GM12878 (cell line): ENCODE data around the gene ADGRL3. TPM values are rescaled to one million over a fixed set of nuclear protein-coding genes. Genes with fewer than 3 reads are reported as not detected.

Source experiments
- ATAC-seq: fragments of 200-7000 bp; cut with Tn5 transposase; 3 replicates; pipeline ENCODE4 v1.9.1; 2020; ENCODE audit warnings: mild to moderate bottlenecking, moderate library complexity
- BruUV-seq: library from RNA; stranded (reverse); fragments of 400-500 nt; replicated peaks from 2 replicates; lab custom pipeline; 2021; lab: Mats Ljungman, UMichigan
- CTCF ChIA-PET: fragments of 300-600 bp; sonication (Branson Sonifier 250); formaldehyde crosslinking; extraction: SDS; loops from one replicate; lab custom pipeline; 2021; ENCODE audit warnings: inconsistent platforms; lab: Yijun Ruan, JAX
- POLR2A ChIA-PET: fragments of 350-600 bp; formaldehyde crosslinking; extraction: SDS; loops from one replicate; lab custom pipeline; 2021; ENCODE audit warnings: inconsistent platforms; lab: Charles Lee
- RAD21 ChIA-PET: fragments of 300-600 bp; sonication (Branson Sonifier 250); formaldehyde crosslinking; loops from one replicate; lab custom pipeline; 2023; ENCODE audit warnings: antibody characterized with exemption; ENCODE audit not compliant: unreplicated experiment; lab: Charles Lee
- SMC1A ChIA-PET: fragments of 300-600 bp; sonication (Branson Sonifier 250); formaldehyde crosslinking; loops from one replicate; lab custom pipeline; 2023; ENCODE audit not compliant: unreplicated experiment, uncharacterized antibody; lab: Charles Lee
- DNase-seq: peaks from one replicate; pipeline ENCODE4 v3.0.0-alpha.2; 2011; ENCODE audit warnings: low read depth, low spot score
- FAIRE-seq: peaks from 3 replicates; lab custom pipeline; 2011; peaks lifted over from hg19 to GRCh38; lab: Jason Lieb, UNC
- H2AFZ ChIP-seq: 2 replicates; pipeline ENCODE4 v1.6.0; 2011; ENCODE audit warnings: low read depth, low read length, control low read depth; ENCODE audit not compliant: control insufficient read depth
- H3K27ac ChIP-seq: 2 replicates; pipeline ENCODE4 v1.5.1; 2011; ENCODE audit warnings: control low read depth; ENCODE audit not compliant: control insufficient read depth, insufficient read depth
- H3K27me3 ChIP-seq, 2 experiments: replicated peaks in 1 of 2; 2 replicates each; pipeline versions ENCODE4 v1.6.0 to v1.6.1; 2011; ENCODE audit warnings: low read length in 1 of 2; ENCODE audit not compliant: control insufficient read depth in 2 of 2, insufficient read depth in 2 of 2
- H3K36me3 ChIP-seq, 2 experiments: 2 replicates each; pipeline ENCODE4 v1.5.1; 2011; ENCODE audit warnings: low read length in 1 of 2; ENCODE audit not compliant: control insufficient read depth in 2 of 2, insufficient read depth in 2 of 2
- H3K4me1 ChIP-seq: 2 replicates; pipeline ENCODE4 v1.6.1; 2011; ENCODE audit warnings: mild to moderate bottlenecking, low read length, moderate library complexity, mixed read lengths; ENCODE audit not compliant: control insufficient read depth, insufficient read depth
- H3K4me2 ChIP-seq: 2 replicates; pipeline ENCODE4 v1.6.0; 2011; ENCODE audit warnings: control low read depth; ENCODE audit not compliant: control insufficient read depth, insufficient read depth
- H3K4me3 ChIP-seq: fragments of 200-600 bp; sonication (generic); 2 replicates; pipeline ENCODE4 v1.5.1; 2016
- H3K79me2 ChIP-seq: 2 replicates; pipeline ENCODE4 v1.6.0; 2011; ENCODE audit warnings: low read length; ENCODE audit not compliant: control insufficient read depth, insufficient read depth
- H3K9ac ChIP-seq: 2 replicates; pipeline ENCODE4 v1.8.0; 2011; ENCODE audit warnings: low read length, control low read depth, mixed read lengths; ENCODE audit not compliant: control insufficient read depth, insufficient read depth
- H3K9me3 ChIP-seq: replicated peaks from 3 replicates; pipeline ENCODE4 v1.5.1; 2011; ENCODE audit warnings: mild to moderate bottlenecking, low read length; ENCODE audit not compliant: control insufficient read depth, insufficient read depth
- H4K20me1 ChIP-seq: 2 replicates; pipeline ENCODE4 v1.6.0; 2011; ENCODE audit not compliant: control insufficient read depth, insufficient read depth
- ASH2L ChIP-seq: fragments of 300-600, 200-600 bp; sonication (generic); IDR thresholded peaks from 2 replicates; pipeline ENCODE4 v1.6.1; 2017; ENCODE audit warnings: low read depth, mild to moderate bottlenecking, borderline replicate concordance
- CBX3 ChIP-seq: fragments of 200-600 bp; sonication (generic); IDR thresholded peaks from 2 replicates; pipeline ENCODE4 v1.6.1; 2016; ENCODE audit warnings: low read depth, borderline replicate concordance
- EZH2 ChIP-seq: IDR thresholded peaks from 2 replicates; pipeline ENCODE4 v1.6.1; 2012; ENCODE audit warnings: low read depth, mild to moderate bottlenecking, control low read depth, inconsistent platforms, low read length, borderline replicate concordance; ENCODE audit not compliant: control insufficient read depth
- FOXK2 ChIP-seq: fragments of 450-650 bp; IDR thresholded peaks from 2 replicates; pipeline ENCODE4 v1.6.1; 2017; ENCODE audit warnings: mild to moderate bottlenecking, moderate library complexity
- GABPA ChIP-seq: IDR thresholded peaks from 2 replicates; pipeline ENCODE4 v1.6.1; 2014; ENCODE audit warnings: antibody characterized with exemption, low read depth, mild to moderate bottlenecking, inconsistent platforms
- HDGF ChIP-seq: fragments of 450-650 bp; IDR thresholded peaks from 2 replicates; pipeline ENCODE4 v1.6.1; 2016; ENCODE audit warnings: antibody characterized with exemption
- STAT1 ChIP-seq: fragments of 450-650 bp; conservative IDR thresholded peaks from 2 replicates; pipeline ENCODE4 v1.6.1; 2014; ENCODE audit warnings: antibody characterized with exemption, mild to moderate bottlenecking
- WRNIP1 ChIP-seq: IDR thresholded peaks from 2 replicates; pipeline ENCODE4 v1.6.1; 2011; ENCODE audit warnings: low read depth, low read length, improper control_type of control experiment, borderline replicate concordance
- YY1 ChIP-seq: IDR thresholded peaks from 2 replicates; pipeline ENCODE4 v1.6.1; 2011; ENCODE audit warnings: low read depth, mild to moderate bottlenecking, low read length
- ZBED1 ChIP-seq: IDR thresholded peaks from 2 replicates; pipeline ENCODE4 v1.6.1; 2016; ENCODE audit warnings: borderline replicate concordance
- WGBS: methylation state at CpG from one replicate; pipeline ENCODE4 v1.1.6; 2016; ENCODE audit warnings: low lambda C conversion rate; ENCODE audit not compliant: insufficient replicate concordance, insufficient coverage; ENCODE audit errors: missing lambda C conversion rate; 5-methylcytosine and 5-hydroxymethylcytosine counted together
- in situ Hi-C: fragments of 300-500 bp; cut with MboI; formaldehyde crosslinking; loops from 9 replicates; pipeline ENCODE4 v1.14.3; 2018; ENCODE audit warnings: mixed read lengths
- intact Hi-C: fragments of 100-400 bp; cut with micrococcal nuclease; formaldehyde crosslinking; loops from one replicate; pipeline ENCODE4 v1.14.2; 2022; ENCODE audit not compliant: unreplicated experiment
- polyA plus RNA-seq, 11 experiments: library from polyadenylated mRNA; depleted of rRNA in 4 of 11; unstranded in 6 of 11; stranded (reverse) in 5 of 11; fragments of >200 nt; fragmentation: Nextera tagmentation in 4 of 11; fragmentation: Illumina TruSeq in 1 of 11; extraction: Ambion mirVana in 4 of 11; extraction: Trizol in 1 of 11; gene quantifications; 1 replicate in 1 of 11; 2 replicates in 10 of 11; pipeline versions ENCODE4 v1.2.1 to v1.2.3, GENCODE V29; 2011 to 2016; ENCODE audit warnings: inconsistent platforms in 2 of 11, missing spikeins in 2 of 11, low read depth in 1 of 11
- total RNA-seq, 4 experiments: library from RNA; depleted of rRNA in 3 of 4; stranded (reverse); fragments of >200 nt in 3 of 4; fragmentation: Illumina TruSeq in 1 of 4; extraction: Trizol in 1 of 4; gene quantifications; 2 replicates each; pipeline versions ENCODE4 v1.2.1 to v1.2.3, GENCODE V29; 2013 to 2021
- TF ChIP-seq, protein P1 (sequence below): IDR thresholded peaks from 2 replicates; pipeline ENCODE4 v1.6.1; 2011; ENCODE audit warnings: low read depth, mild to moderate bottlenecking, low read length, moderate library complexity, borderline replicate concordance; ENCODE audit errors: extremely low read depth

The ADGRL3 gene
- total and polyA plus RNA-seq, 10 of the 15 experiments (the other 5 are each of a cell fraction or from before 2014, with no cell fraction given) = 1.1 TPM; not detected in 9

- no peak for FAIRE-seq
- 0% methylated on average over 2 of the region's 2 CpGs for WGBS
- no peak overlapping the region for H3K4me2 ChIP-seq
- H3K9me3 ChIP-seq = no peaks in the 10 kb centered on the region
- H3K27ac ChIP-seq = no peak overlapping the region
- no peak overlapping the region for H2AFZ ChIP-seq
- no peak overlapping the region for H3K9ac ChIP-seq
- no peak for ATAC-seq
- no peak overlapping the region for H3K4me3 ChIP-seq
- no peaks in the 10 kb centered on the region for H3K27me3 ChIP-seq
- TF ChIP-seq GABPA = no peak
- no peak for TF ChIP-seq YY1
- TF ChIP-seq WRNIP1 = no peak
- no peak for TF ChIP-seq ZBED1
- TF ChIP-seq, protein P1, sequence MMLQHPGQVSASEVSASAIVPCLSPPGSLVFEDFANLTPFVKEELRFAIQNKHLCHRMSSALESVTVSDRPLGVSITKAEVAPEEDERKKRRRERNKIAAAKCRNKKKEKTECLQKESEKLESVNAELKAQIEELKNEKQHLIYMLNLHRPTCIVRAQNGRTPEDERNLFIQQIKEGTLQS = no peak
- TF ChIP-seq EZH2 = no peak
- no peak for TF ChIP-seq HDGF
- no peak for TF ChIP-seq CBX3
- TF ChIP-seq FOXK2 = no peak
- no peak for TF ChIP-seq STAT1
- TF ChIP-seq ASH2L = no peak
- H3K79me2 ChIP-seq = no peaks in the 10 kb centered on the region
- no TSS peak for BruUV-seq
- ChIA-PET POLR2A (no interaction called here), SMC1A (no interaction called here), CTCF (interaction anchor here (1.0 kb wide), 1 partner anchor 13 kb away, joined by 3 read pairs; no protein-coding TSS in a partner anchor), RAD21 (interaction anchor here (1.5 kb wide), 1 partner anchor 26 kb away, joined by 3 read pairs; no protein-coding TSS in a partner anchor)
- H3K36me3 ChIP-seq = no peaks in the 10 kb centered on the region
- intact Hi-C loops (no loop called here), in situ Hi-C loops (no loop called here)
- no peaks in the 10 kb centered on the region for H3K4me1 ChIP-seq
- no peak for DNase-seq
- no peaks in the 10 kb centered on the region for H4K20me1 ChIP-seq
Observed at GRCh38 chr4:61505773-61506685, 305.9 kb downstream of the ADGRL3 start.
